ENCODE measurements around the gene SCYGR4. TPM values are rescaled to one million over a fixed set of nuclear protein-coding genes. Genes with fewer than 3 reads are reported as not detected.
"Not testable (repeated sequence)": the region's sequence is repeated elsewhere in the genome, so short reads cannot be mapped to it uniquely, and the experiment has no call there.

The SCYGR4 gene
- total RNA-seq, 2 donors from 2014 or later = not detected

GRCh38 chr2:227661827-227662226 is 44.5 kb downstream of the SCYGR4 start:
- Histone ChIP-seq H3K9ac (ENCODE audit: low read depth in 2 of 2, low read length in 2 of 2) (no peak overlapping the region), H3K36me3 (no peaks in the 10 kb centered on the region), H3K4me1 (no peaks in the 10 kb centered on the region), H3K4me3 (no peak overlapping the region), H3K27me3 (no peaks in the 10 kb centered on the region), H3K9me3 (no peaks in the 10 kb centered on the region), H3K27ac (no peak overlapping the region)
- TF ChIP-seq CTCF (IDR thresholded peaks at IDR 0.05) = no peak
- intact Hi-C loops (cut with DNase I) = loop anchor here (2.0 kb wide), 1 partner anchor 105 kb away; no protein-coding TSS in a partner anchor
- DNase-seq = no peak

GRCh38 chr2:227665189-227665940 is 48.1 kb downstream of the SCYGR4 start:
- Histone ChIP-seq H3K4me1 (no peaks in the 10 kb centered on the region), H3K27ac (no peak overlapping the region), H3K9ac (ENCODE audit: low read depth in 2 of 2, low read length in 2 of 2) (no peak overlapping the region), H3K27me3 (no peaks in the 10 kb centered on the region), H3K9me3 (no peaks in the 10 kb centered on the region), H3K36me3 (no peaks in the 10 kb centered on the region), H3K4me3 (no peak overlapping the region)
- DNase-seq = no peak
- no peak for TF ChIP-seq CTCF (IDR thresholded peaks at IDR 0.05)
- intact Hi-C loops (cut with DNase I) = no loop called here

GRCh38 chr2:227666631-227667170 is 49.4 kb downstream of the SCYGR4 start, which contains the start of gene SCYGR5:
Gene SCYGR5, plus strand, starts transcription at chr2:227666804. Its CDS starts 0 bp downstream, at chr2:227666804.
- intact Hi-C loops (cut with DNase I); H3K27me3 ChIP-seq; H3K9ac ChIP-seq (ENCODE audit: low read depth in 2 of 2, low read length in 2 of 2); H3K27ac ChIP-seq; H3K4me1 ChIP-seq; H3K36me3 ChIP-seq; H3K9me3 ChIP-seq; DNase-seq; H3K4me3 ChIP-seq: not testable (repeated sequence)

Other genes starting within 250 kb of the SCYGR4 start
- 10 to 100 TPM in 1 of 2 donors, 1 to 10 TPM in 1; 4.2 to 34.9 TPM for gene TM4SF20, start 238.2 kb upstream of the SCYGR4 start, total RNA-seq
- gene SCYGR1, start 229.5 kb upstream of the SCYGR4 start, total RNA-seq = not detected
- gene AGFG1, start 145.3 kb upstream of the SCYGR4 start, total RNA-seq = 100 to 1,000 TPM in 1 of 2 donors, 10 to 100 TPM in 1; 83.3 to 101 TPM
- gene SCYGR2, start 18.6 kb upstream of the SCYGR4 start, total RNA-seq = not detected
- gene SCYGR3, start 2.7 kb upstream of the SCYGR4 start, total RNA-seq = not detected
- gene SCYGR5, start 49.3 kb downstream of the SCYGR4 start, total RNA-seq = not detected
- gene SLC19A3, start 100.5 kb downstream of the SCYGR4 start, total RNA-seq = 10 to 100 TPM in 1 of 2 donors, 1 to 10 TPM in 1; 6.4 to 19.6 TPM
- not detected for gene SCYGR6, start 107.3 kb downstream of the SCYGR4 start, total RNA-seq
- gene SCYGR7, start 110.8 kb downstream of the SCYGR4 start, total RNA-seq = not detected
- gene SCYGR8, start 128.4 kb downstream of the SCYGR4 start, total RNA-seq = not detected
- 10 to 100 TPM; 11.5 to 43.5 TPM for gene CCL20, start 196.3 kb downstream of the SCYGR4 start, total RNA-seq